GM12874 (cell line): ENCODE results near the gene RAB3GAP1.

Source experiments
- TF ChIP-seq, protein P1 (sequence below): IDR thresholded peaks from 2 replicates; pipeline ENCODE4 v1.5.1; 2011; ENCODE audit warnings: low read depth, mild to moderate bottlenecking, control low read depth, low read length, moderate library complexity; ENCODE audit not compliant: insufficient read depth

RAB3GAP1 gene

DNA sequence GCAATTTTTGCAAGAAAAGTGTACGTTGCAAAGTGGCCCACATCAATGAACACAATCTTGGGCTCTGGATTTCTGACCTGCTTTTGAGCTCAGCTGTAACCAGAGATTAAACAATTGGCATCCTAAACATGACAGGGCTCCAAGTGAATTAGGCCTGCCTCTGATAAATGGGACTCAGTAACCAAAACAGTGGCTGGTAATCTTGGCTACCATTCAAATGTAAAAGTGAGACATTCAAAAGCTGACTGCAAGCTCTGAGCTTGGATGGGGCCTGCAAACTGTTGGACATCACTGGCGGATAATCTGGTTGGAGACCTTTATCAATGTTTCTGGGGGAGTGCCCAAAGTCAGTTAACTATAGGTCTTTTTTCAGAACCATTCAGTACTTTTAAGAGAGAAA is 160.7 kb downstream of the RAB3GAP1 start:
- TF ChIP-seq, protein P1, sequence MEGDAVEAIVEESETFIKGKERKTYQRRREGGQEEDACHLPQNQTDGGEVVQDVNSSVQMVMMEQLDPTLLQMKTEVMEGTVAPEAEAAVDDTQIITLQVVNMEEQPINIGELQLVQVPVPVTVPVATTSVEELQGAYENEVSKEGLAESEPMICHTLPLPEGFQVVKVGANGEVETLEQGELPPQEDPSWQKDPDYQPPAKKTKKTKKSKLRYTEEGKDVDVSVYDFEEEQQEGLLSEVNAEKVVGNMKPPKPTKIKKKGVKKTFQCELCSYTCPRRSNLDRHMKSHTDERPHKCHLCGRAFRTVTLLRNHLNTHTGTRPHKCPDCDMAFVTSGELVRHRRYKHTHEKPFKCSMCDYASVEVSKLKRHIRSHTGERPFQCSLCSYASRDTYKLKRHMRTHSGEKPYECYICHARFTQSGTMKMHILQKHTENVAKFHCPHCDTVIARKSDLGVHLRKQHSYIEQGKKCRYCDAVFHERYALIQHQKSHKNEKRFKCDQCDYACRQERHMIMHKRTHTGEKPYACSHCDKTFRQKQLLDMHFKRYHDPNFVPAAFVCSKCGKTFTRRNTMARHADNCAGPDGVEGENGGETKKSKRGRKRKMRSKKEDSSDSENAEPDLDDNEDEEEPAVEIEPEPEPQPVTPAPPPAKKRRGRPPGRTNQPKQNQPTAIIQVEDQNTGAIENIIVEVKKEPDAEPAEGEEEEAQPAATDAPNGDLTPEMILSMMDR = no peak

DNA sequence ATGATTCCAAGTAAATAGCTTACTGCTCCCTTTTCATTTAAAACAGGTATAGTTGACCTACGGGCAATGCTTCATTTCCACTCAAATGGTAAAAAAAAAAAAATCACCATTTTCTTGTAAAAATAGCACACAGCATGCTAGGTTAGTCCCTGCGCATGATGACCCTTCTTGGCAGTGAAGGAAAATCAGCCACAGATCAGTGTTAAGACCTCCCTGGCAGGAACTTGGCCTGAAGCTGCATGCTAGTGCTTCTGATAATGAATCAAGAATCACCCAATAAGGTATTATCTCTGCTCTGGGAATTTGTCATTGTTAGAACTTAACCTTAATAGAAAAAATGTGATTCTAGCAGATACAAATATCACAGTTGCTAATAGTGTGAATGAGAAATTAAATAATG is 166.3 kb downstream of the RAB3GAP1 start:
- TF ChIP-seq, protein P1 = no peak

DNA sequence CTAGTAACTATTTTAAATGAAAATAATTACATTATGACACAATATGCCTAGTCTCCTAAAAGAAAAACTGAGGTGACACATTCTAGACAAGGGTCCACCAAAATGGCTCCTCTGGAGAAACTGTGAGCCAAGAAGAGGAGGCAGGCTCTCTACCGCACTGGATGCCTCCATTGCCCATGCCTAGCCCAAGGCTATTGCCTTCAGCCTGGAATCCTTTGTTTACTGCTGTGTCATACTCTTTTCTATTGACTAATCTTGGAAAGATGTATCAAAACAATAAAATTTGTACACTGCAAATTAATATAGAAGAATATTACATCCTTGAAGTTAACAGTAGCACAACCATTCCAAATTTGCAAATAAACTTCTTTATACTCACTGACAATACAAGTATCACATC is 167.1 kb downstream of the RAB3GAP1 start:
- TF ChIP-seq, protein P1 = no peak
